HEK293T (cell line): ENCODE measurements around the gene C1orf94.

Source experiments
- BHLHE40 ChIP-seq: fragments of 450-650 bp; IDR thresholded peaks from 2 replicates; pipeline ENCODE4 v1.6.1; 2016; ENCODE audit warnings: mild to moderate bottlenecking, moderate library complexity, borderline replicate concordance
- CTBP1 ChIP-seq: fragments of 450-650 bp; IDR thresholded peaks from 2 replicates; pipeline ENCODE4 v1.6.1; 2016; ENCODE audit warnings: borderline replicate concordance
- FOXA1 ChIP-seq: fragments of 450-650 bp; IDR thresholded peaks from 2 replicates; pipeline ENCODE4 v1.6.1; 2016; ENCODE audit warnings: mild to moderate bottlenecking
- FOXM1 ChIP-seq: fragments of 450-650 bp; IDR thresholded peaks from 2 replicates; pipeline ENCODE4 v1.6.1; 2017; ENCODE audit warnings: mild to moderate bottlenecking, borderline replicate concordance
- NFRKB ChIP-seq: fragments of 450-650 bp; IDR thresholded peaks from 2 replicates; pipeline ENCODE4 v1.6.1; 2016; ENCODE audit warnings: mild to moderate bottlenecking, moderate library complexity
- PKNOX1 ChIP-seq: fragments of 450-650 bp; IDR thresholded peaks from 2 replicates; pipeline ENCODE4 v1.6.1; 2016
- SUZ12 ChIP-seq: fragments of 450-650 bp; IDR thresholded peaks from 2 replicates; pipeline ENCODE4 v1.6.1; 2016; ENCODE audit warnings: mild to moderate bottlenecking
- TARDBP ChIP-seq: fragments of 450-650 bp; IDR thresholded peaks from 2 replicates; pipeline ENCODE4 v1.6.1; 2016

DNA sequence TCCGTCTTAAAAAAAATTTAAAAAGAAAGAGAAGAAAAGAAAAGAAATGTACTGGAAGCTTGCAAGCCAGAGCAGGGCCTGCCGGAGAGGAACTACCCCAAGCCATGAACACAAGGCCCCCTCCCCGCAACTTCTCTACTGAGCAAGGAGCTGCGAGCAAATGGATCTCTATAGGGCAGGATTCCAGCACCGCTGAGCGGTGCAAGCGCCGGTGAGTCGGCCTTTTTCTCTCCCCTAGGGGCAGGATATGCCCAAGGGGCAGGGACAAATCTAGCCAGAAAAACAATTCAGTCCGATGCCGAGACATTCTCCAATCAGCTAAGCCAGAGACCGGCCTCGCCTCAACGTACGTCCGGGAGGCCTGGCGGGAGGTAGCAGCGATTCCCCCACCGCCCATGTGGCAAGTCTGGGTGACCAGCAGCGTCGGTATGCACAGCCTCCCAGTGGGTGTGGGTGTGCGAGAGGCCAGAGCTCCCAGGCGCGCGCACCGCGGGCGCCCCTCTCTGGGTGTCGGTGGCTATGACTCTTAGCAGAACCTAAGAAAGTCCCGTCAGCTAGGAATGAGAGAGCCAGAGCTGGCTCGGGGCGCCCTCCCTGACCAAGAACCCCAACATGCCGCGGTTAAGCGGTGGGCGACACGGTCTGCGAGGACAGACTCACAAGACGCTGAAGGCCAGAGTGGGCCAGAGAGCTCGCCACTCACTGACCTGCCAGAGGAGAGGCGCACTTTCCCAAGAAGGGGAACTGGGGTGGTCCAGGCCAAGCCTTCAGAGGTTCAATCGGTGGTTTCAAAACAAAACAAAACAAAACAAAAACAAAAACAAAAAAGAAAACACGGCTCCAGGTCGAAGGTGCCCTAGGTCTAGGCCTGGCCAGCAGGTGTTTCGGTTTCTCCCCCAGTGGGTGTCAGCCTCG is 13.6 kb upstream of the C1orf94 start:
- TF ChIP-seq TARDBP: no peak
- TF ChIP-seq SUZ12: no peak
- TF ChIP-seq NFRKB: no peak
- TF ChIP-seq CTBP1: no peak
- no peak for TF ChIP-seq BHLHE40
- TF ChIP-seq FOXM1: no peak
- TF ChIP-seq FOXA1: no peak
- no peak for TF ChIP-seq PKNOX1
